Jurkat, Clone E6-1 (cell line): ENCODE data around the gene ZNF423.

Experiments
- DNase-seq: peaks from one replicate; pipeline ENCODE4 v3.0.0-alpha.2; 2011; ENCODE audit warnings: low read depth, low spot score
- H3K4me3 ChIP-seq: 2 replicates; pipeline ENCODE4 v1.5.1; 2011; ENCODE audit warnings: mild to moderate bottlenecking, low read length, control low read depth, moderate library complexity

The ZNF423 gene

GRCh38 chr16:49623501-49624266 is 232.2 kb downstream of the ZNF423 start:
- no peak overlapping the region for H3K4me3 ChIP-seq
- DNase-seq: no peak

GRCh38 chr16:49622421-49623402 is 233.2 kb downstream of the ZNF423 start:
- no peak for DNase-seq
- no peak overlapping the region for H3K4me3 ChIP-seq

- DNase-seq: no peak
- H3K4me3 ChIP-seq: no peak overlapping the region
Measured at GRCh38 chr16:49622084-49622390, 233.9 kb downstream of the ZNF423 start.

GRCh38 chr16:49621241-49622083 is 234.4 kb downstream of the ZNF423 start:
- H3K4me3 ChIP-seq: no peak overlapping the region
- DNase-seq: no peak

GRCh38 chr16:49620869-49621240 is 235.1 kb downstream of the ZNF423 start:
- no peak for DNase-seq
- H3K4me3 ChIP-seq: no peak overlapping the region

- DNase-seq: no peak
- H3K4me3 ChIP-seq: no peak overlapping the region
Measured at GRCh38 chr16:49620158-49620868, 235.6 kb downstream of the ZNF423 start.

- DNase-seq: no peak
- no peak overlapping the region for H3K4me3 ChIP-seq
Measured at GRCh38 chr16:49619811-49620157, 236.1 kb downstream of the ZNF423 start.

GRCh38 chr16:49618955-49619354 is 237.0 kb downstream of the ZNF423 start:
- DNase-seq: no peak
- no peak overlapping the region for H3K4me3 ChIP-seq

- H3K4me3 ChIP-seq: no peak overlapping the region
- DNase-seq: no peak
Measured at GRCh38 chr16:49617710-49618330, 238.1 kb downstream of the ZNF423 start.

GRCh38 chr16:49617016-49617629 is 238.8 kb downstream of the ZNF423 start:
- DNase-seq: no peak
- no peak overlapping the region for H3K4me3 ChIP-seq

- no peak for DNase-seq
- no peak overlapping the region for H3K4me3 ChIP-seq
Measured at GRCh38 chr16:49615576-49615975, 240.3 kb downstream of the ZNF423 start.

GRCh38 chr16:49610983-49611382 is 244.9 kb downstream of the ZNF423 start:
- no peak for DNase-seq
- H3K4me3 ChIP-seq: no peak overlapping the region

- no peak for DNase-seq
- H3K4me3 ChIP-seq: no peak overlapping the region
Measured at GRCh38 chr16:49608779-49609178, 247.1 kb downstream of the ZNF423 start.

GRCh38 chr16:49608098-49608497 is 247.8 kb downstream of the ZNF423 start:
- DNase-seq: no peak
- no peak overlapping the region for H3K4me3 ChIP-seq

- no peak overlapping the region for H3K4me3 ChIP-seq
- DNase-seq: no peak
Measured at GRCh38 chr16:49605536-49606254, 250.2 kb downstream of the ZNF423 start.

- no peak overlapping the region for H3K4me3 ChIP-seq
- DNase-seq: no peak
Measured at GRCh38 chr16:49604602-49605001, 251.3 kb downstream of the ZNF423 start.

GRCh38 chr16:49603956-49604355 is 252.0 kb downstream of the ZNF423 start:
- DNase-seq: no peak

GRCh38 chr16:49602976-49603310 is 253.0 kb downstream of the ZNF423 start:
- DNase-seq: no peak

More at GRCh38 chr16:49603956-49604355, 252.0 kb downstream of the ZNF423 start:
- no peak overlapping the region for H3K4me3 ChIP-seq

More at GRCh38 chr16:49602976-49603310, 253.0 kb downstream of the ZNF423 start:
- no peak overlapping the region for H3K4me3 ChIP-seq
